Spleen (tissue), 11 donors: Measurements from ENCODE around the gene ALDH4A1. TPM values are rescaled to one million over a fixed set of nuclear protein-coding genes. Genes with fewer than 3 reads are reported as not detected.
A peak's percentile ranks its signal among the peaks of the same experiment; 100 is the strongest.
"Not testable (repeated sequence)": the region's sequence is repeated elsewhere in the genome, so short reads cannot be mapped to it uniquely, and the experiment has no call there.

Experiments used
- DNase-seq: peaks from one replicate; pipeline ENCODE4 v3.0.0-alpha.2; 2020
- H3K27ac ChIP-seq, 8 donors: fragments of 200-600 bp; sonication (generic) in 7 of 8; 1 replicate in 4 of 8; 2 replicates in 4 of 8; pipeline versions ENCODE4 v1.5.0 to v1.8.0; 2016 to 2021; ENCODE audit warnings: inconsistent platforms in 4 of 8, mild to moderate bottlenecking in 4 of 8, moderate library complexity in 1 of 8
- H3K27me3 ChIP-seq, 7 donors: fragments of 200-600 bp; sonication (generic) in 6 of 7; replicated peaks in 1 of 7; 1 replicate in 4 of 7; 2 replicates in 3 of 7; pipeline versions ENCODE4 v1.5.0 to v1.8.0; 2016 to 2021; ENCODE audit warnings: inconsistent platforms in 3 of 7, mild to moderate bottlenecking in 1 of 7
- H3K36me3 ChIP-seq, 6 donors: fragments of 200-600 bp; sonication (generic) in 5 of 6; 1 replicate in 4 of 6; 2 replicates in 2 of 6; pipeline versions ENCODE4 v1.5.0 to v1.8.0; 2016 to 2021; ENCODE audit warnings: inconsistent platforms in 2 of 6
- H3K4me1 ChIP-seq, 6 donors: fragments of 200-600 bp; sonication (generic) in 5 of 6; 1 replicate in 3 of 6; 2 replicates in 3 of 6; pipeline versions ENCODE4 v1.5.0 to v1.8.0; 2016 to 2021; ENCODE audit warnings: inconsistent platforms in 3 of 6
- H3K4me3 ChIP-seq, 8 donors: fragments of 200-600 bp; sonication (generic) in 7 of 8; 1 replicate in 4 of 8; 2 replicates in 4 of 8; pipeline versions ENCODE4 v1.5.0 to v1.8.0; 2016 to 2021; ENCODE audit warnings: inconsistent platforms in 4 of 8, mild to moderate bottlenecking in 4 of 8, moderate library complexity in 2 of 8
- H3K9me3 ChIP-seq, 8 donors: fragments of 200-600 bp; sonication (generic) in 7 of 8; 1 replicate in 4 of 8; 2 replicates in 4 of 8; pipeline versions ENCODE4 v1.5.0 to v1.8.0; 2016 to 2021; ENCODE audit warnings: inconsistent platforms in 4 of 8
- CTCF ChIP-seq, 11 experiments: fragments of 200-600 bp in 7 of 11; fragments of 450-650 bp in 4 of 11; sonication (generic) in 4 of 11; IDR thresholded peaks in 8 of 11; conservative IDR thresholded peaks in 3 of 11; 1 replicate in 7 of 11; 2 replicates in 4 of 11; pipeline versions ENCODE4 v1.4.0 to v1.8.0; 2016 to 2021; ENCODE audit warnings: antibody characterized with exemption in 11 of 11, inconsistent platforms in 4 of 11, mild to moderate bottlenecking in 1 of 11
- POLR2A ChIP-seq, 3 donors: fragments of 450-650 bp; IDR thresholded peaks; one replicate each; pipeline ENCODE4 v1.5.1; 2017; ENCODE audit warnings: antibody characterized with exemption in 3 of 3, mild to moderate bottlenecking in 1 of 3
- POLR2AphosphoS5 ChIP-seq, 3 donors: sonication (generic); formaldehyde crosslinking; IDR thresholded peaks; one replicate each; pipeline ENCODE4 v1.5.1; 2017; ENCODE audit warnings: antibody characterized with exemption in 3 of 3
- WGBS, 5 donors: extraction: QIAGEN DNeasy Blood & Tissue Kit in 3 of 5; methylation state at CpG; one replicate each; pipeline versions ENCODE4 v1.1.5 to v1.1.7; 2013 to 2018; 5-methylcytosine and 5-hydroxymethylcytosine counted together
- intact Hi-C: fragments of 100-400 bp; cut with DNase I; formaldehyde crosslinking; loops from one replicate; pipeline ENCODE4 v1.15.0; 2023; ENCODE audit warnings: low total_unique reads
- polyA plus RNA-seq, 3 donors: library from polyadenylated mRNA; stranded (reverse); fragments of 200-250 nt; gene quantifications; one replicate each; pipeline ENCODE4 v1.2.1, GENCODE V29; 2013
- total RNA-seq, 7 donors: library from RNA; depleted of rRNA in 3 of 7; stranded (reverse); fragments of >200 nt in 3 of 7; fragmentation: NEBNext Ultra II Directional in 4 of 7; extraction: Animal tissue kit (Norgen Biotek cat#: 25700) in 4 of 7; gene quantifications; one replicate each; pipeline versions ENCODE4 v1.1.0 to v1.2.1, GENCODE V29; 2016 to 2021
- donor health status: healthy with polysubstance abuse.
- donor health status: DM: no; HTN: no; CAD: no; lungs with moderate emphysema.
- donor health status: DM: no; HTN: no; CAD: no.
- donor health status: Bipolar disorder and iron deficiency.
- donor health status: healthy.
- donor health status: DM: no; HTN: no; CAD: no.
- donor health status: DM: yes; HTN: yes; CAD: no.

The ALDH4A1 gene
- total and polyA plus RNA-seq, 10 donors = 3.5 to 11.2 (median 8.0) TPM

- Histone ChIP-seq H3K9me3 (no peaks in the 10 kb centered on the region), H3K36me3 (peaks cover 0 to 29% (median 0%) of the 10 kb centered on the region in 6 donors), H3K4me1 (peaks cover 0 to 67% (median 32%) of the 10 kb centered on the region in 6 donors), H3K4me3 (no peak overlapping the region), H3K27me3 (no peaks in the 10 kb centered on the region), H3K27ac (peak overlapping the region in 2 of 8 donors; percentile 23 to 41)
- WGBS, 5 donors = 69 to 80% (median 75%) methylated on average over 4 of the region's 4 CpGs
- intact Hi-C loops = loop anchor here (10.0 kb wide), 1 partner anchor 195 kb away; no protein-coding TSS in a partner anchor
- no peak for DNase-seq
- TF ChIP-seq POLR2AphosphoS5 (IDR thresholded peaks at IDR 0.05) (no peak), POLR2A (IDR thresholded peaks at IDR 0.05) (no peak), CTCF (IDR thresholded peaks at IDR 0.05 in 8 of 11, conservative IDR thresholded peaks at IDR 0.05 in 3 of 11) (no peak)
Measured at GRCh38 chr1:18899363-18900049, 2.8 kb downstream of the ALDH4A1 start.

- intact Hi-C loops = no loop called here
- Histone ChIP-seq H3K36me3 (peaks cover 0 to 29% (median 0%) of the 10 kb centered on the region in 6 donors), H3K27ac (peak overlapping the region in 1 of 8 donors; percentile 41), H3K9me3 (no peaks in the 10 kb centered on the region), H3K4me3 (no peak overlapping the region), H3K27me3 (no peaks in the 10 kb centered on the region), H3K4me1 (peaks cover 0 to 71% (median 31%) of the 10 kb centered on the region in 6 donors)
- 91 to 95% (median 92%) methylated on average over 8 of the region's 8 CpGs for WGBS, 5 donors
- TF ChIP-seq POLR2AphosphoS5 (IDR thresholded peaks at IDR 0.05) = no peak
- no peak for TF ChIP-seq CTCF (IDR thresholded peaks at IDR 0.05 in 8 of 11, conservative IDR thresholded peaks at IDR 0.05 in 3 of 11)
- no peak for TF ChIP-seq POLR2A (IDR thresholded peaks at IDR 0.05)
- no peak for DNase-seq
Measured at GRCh38 chr1:18898567-18898966, 3.8 kb downstream of the ALDH4A1 start.

DNA sequence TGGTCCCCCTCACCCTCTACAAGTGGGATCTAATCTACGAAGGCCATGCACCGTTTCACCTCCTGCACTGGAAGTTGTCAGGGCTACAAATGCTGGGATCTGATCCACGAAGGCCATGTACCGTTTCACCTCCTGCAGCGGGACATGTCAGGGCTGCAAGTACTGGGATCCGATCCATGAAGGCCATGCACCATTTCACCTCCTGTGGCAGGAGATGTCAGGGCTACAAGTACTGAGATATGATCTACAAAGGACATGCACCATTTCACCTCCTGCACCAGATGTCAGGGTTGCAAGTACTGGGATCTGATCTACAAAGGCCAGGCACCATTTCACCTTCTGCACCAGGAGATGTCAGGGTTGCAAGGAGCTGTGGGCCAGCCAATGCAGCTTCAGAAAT lies 7.0 kb downstream of the ALDH4A1 start:
- 69 to 83% (median 77%) methylated on average over 6 of the region's 6 CpGs for WGBS, 5 donors
- intact Hi-C loops = no loop called here
- TF ChIP-seq POLR2AphosphoS5 (IDR thresholded peaks at IDR 0.05) (no peak), POLR2A (IDR thresholded peaks at IDR 0.05) (no peak), CTCF (IDR thresholded peaks at IDR 0.05 in 8 of 11, conservative IDR thresholded peaks at IDR 0.05 in 3 of 11) (no peak)

DNA sequence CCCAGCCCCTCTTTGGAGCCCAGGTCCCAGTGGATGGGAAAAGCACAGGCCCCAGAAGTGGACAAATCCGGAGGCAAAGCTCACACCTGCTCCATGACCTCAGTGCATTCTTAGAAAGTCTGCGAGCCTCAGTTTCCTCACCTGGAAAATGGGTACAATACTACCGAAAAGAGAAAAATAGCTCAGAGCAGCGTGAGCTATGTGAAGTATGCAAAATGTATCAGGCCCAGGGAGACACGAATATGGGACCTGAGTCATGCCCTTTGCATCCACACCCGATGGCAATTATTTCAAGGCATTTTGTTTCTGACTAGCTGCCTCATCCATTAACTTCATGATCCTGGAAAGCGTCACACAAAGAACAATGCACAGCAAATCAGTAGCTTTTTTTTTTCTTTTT lies 9.2 kb downstream of the ALDH4A1 start:
- Histone ChIP-seq H3K4me1 (peaks cover 0 to 38% (median 10%) of the 10 kb centered on the region in 6 donors), H3K9me3 (no peaks in the 10 kb centered on the region), H3K27me3 (no peaks in the 10 kb centered on the region), H3K36me3 (peaks cover 0 to 48% (median 0%) of the 10 kb centered on the region in 6 donors), H3K4me3 (no peak overlapping the region), H3K27ac (no peak overlapping the region)
- TF ChIP-seq POLR2A (IDR thresholded peaks at IDR 0.05) (no peak), CTCF (IDR thresholded peaks at IDR 0.05 in 8 of 11, conservative IDR thresholded peaks at IDR 0.05 in 3 of 11) (no peak), POLR2AphosphoS5 (IDR thresholded peaks at IDR 0.05) (no peak)
- no peak for DNase-seq
- WGBS, 5 donors = 81 to 98% (median 93%) methylated on average over 7 of the region's 7 CpGs
- intact Hi-C loops = no loop called here

More for the DNA sequence above, 7.0 kb downstream of the ALDH4A1 start:
- Histone ChIP-seq H3K36me3 (peaks cover 0 to 29% (median 0%) of the 10 kb centered on the region in 6 donors), H3K9me3 (no peaks in the 10 kb centered on the region), H3K4me3 (no peak overlapping the region), H3K27me3 (no peaks in the 10 kb centered on the region), H3K4me1 (peaks cover 0 to 55% (median 10%) of the 10 kb centered on the region in 6 donors), H3K27ac (peak overlapping the region in 3 of 8 donors; percentile 21 to 46 (median 24))
- DNase-seq = no peak

DNA sequence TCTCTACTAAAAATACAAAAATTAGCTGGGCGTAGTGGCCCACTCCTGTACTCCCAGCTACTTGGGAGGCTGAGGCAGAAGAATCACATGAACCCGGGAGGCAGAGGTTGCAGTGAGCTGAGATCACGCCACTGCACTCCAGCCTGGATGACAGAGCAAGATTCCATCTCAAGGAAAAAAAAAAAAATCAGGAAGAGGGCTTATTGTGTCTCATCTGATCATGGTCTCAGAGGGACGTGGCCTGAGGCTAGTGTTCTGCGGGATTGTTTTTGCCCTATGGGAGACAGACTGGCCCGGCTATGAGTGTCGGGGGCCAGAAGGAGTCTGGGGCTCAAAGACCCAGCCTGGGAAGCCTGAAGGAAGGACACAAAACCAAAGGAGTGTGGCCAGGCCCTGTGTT lies 10.5 kb downstream of the ALDH4A1 start:
- H3K36me3 ChIP-seq = peaks cover 0 to 50% (median 0%) of the 10 kb centered on the region in 6 donors
- H3K27me3 ChIP-seq, H3K27ac ChIP-seq, H3K9me3 ChIP-seq, intact Hi-C loops, H3K4me3 ChIP-seq, DNase-seq: not testable (repeated sequence)
- peaks cover 0 to 38% (median 10%) of the 10 kb centered on the region in 6 donors for H3K4me1 ChIP-seq
- 79 to 89% (median 86%) methylated on average over 7 of the region's 7 CpGs for WGBS, 5 donors
